GM19043 (cell line): ENCODE measurements around the gene IFITM2.
"Not testable (repeated sequence)": the region's sequence is repeated elsewhere in the genome, so short reads cannot be mapped to it uniquely, and the experiment has no call there.

Experiments used
- ATAC-seq: cut with Tn5 transposase; IDR thresholded peaks from one replicate; pipeline ENCODE4 v1.9.1; 2021; ENCODE audit warnings: low read depth; ENCODE audit not compliant: unreplicated experiment

IFITM2 gene

DNA sequence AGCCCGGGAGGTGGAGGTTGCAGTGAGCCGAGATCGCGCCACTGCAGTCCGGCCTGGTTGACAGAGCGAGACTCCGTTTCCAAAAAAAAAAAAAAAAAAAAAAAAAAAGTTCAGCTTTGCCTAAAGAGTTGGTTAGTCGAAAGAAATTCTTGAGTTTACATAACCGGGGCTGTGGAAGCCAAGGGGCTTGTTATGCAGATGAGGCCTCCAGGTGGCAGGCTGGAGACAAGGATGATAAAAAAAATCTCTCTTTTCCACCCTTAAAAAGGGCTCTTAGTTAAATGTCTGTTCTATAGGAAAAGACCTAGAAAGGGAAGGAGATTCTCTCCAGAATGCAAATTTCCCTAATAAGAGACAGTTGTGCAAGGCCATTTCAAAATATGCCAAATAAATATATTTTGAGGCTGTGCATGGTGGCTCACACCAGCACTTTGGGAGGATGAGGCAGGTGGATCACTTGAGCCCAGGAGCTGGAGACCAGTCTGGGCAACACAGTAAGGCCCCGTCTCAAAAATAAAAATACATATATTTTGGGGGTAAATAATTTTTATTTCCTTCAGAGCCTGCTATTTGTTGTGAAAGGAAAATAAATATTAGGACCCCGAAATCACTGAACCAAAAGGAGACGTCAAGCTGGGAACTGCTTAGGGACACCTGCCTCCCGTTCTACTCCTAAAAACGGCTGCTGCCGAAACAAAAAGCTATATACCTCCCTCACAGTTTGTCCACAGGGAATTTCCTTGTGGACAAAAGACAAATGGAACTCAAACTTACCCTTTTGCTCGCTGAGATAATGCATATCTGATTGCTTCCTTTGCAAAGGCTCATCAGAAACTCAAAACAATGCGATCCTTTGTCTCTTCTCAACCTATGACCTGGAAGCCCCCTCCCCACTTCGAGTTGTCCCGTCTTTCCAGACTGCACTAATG is 2.4 kb upstream of the IFITM2 start:
- no peak for ATAC-seq

- no peak for ATAC-seq
Measured at GRCh38 chr11:305844-306211, 1.8 kb upstream of the IFITM2 start.

- no peak for ATAC-seq
Measured at GRCh38 chr11:306645-307371, 808 bp upstream of the IFITM2 start.

- ATAC-seq: not testable (repeated sequence)
Measured at GRCh38 chr11:308740-309665, 1.4 kb downstream of the IFITM2 start.

- not testable (repeated sequence) for ATAC-seq
Measured at GRCh38 chr11:309979-310572, 2.5 kb downstream of the IFITM2 start.

GRCh38 chr11:311013-311748 is 3.6 kb downstream of the IFITM2 start:
- ATAC-seq: not testable (repeated sequence)

DNA sequence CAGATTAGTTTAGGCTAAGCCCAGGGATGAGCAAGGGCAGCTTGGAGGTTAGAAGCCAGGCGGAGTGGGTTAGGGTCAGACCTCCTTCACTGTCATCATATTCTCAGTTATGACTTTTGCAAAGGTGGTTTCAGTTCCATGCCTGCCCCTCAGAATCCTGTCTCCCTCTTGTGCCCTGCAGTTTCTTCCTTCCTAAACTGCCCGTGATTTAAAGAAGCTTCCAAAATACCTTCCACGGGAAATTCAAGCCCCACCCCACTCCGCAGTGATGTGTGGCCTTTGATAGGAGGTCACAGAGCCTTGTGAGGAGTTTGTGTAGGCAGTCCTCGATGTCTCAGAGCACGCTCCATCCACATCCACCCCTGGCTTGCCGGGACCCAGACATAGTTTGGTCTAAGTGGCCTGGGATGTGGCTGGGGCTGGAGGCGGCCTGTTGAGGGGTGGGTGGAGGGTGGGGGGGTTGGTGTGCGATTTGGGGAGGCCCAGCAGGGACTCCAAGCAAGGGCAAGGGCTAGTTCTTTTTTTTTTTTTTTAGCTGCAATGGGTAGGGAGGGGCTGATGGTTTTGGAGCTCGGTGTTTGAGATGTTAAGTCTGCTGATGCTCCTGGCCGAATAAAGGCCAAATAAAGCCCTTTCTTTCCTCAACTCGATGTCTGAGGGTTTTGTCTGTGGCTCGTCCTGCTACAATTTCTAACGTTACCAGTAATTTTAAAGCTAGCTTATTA is 4.6 kb downstream of the IFITM2 start:
- ATAC-seq: no peak

GRCh38 chr11:313304-313786 is 5.7 kb downstream of the IFITM2 start:
- no peak for ATAC-seq

DNA sequence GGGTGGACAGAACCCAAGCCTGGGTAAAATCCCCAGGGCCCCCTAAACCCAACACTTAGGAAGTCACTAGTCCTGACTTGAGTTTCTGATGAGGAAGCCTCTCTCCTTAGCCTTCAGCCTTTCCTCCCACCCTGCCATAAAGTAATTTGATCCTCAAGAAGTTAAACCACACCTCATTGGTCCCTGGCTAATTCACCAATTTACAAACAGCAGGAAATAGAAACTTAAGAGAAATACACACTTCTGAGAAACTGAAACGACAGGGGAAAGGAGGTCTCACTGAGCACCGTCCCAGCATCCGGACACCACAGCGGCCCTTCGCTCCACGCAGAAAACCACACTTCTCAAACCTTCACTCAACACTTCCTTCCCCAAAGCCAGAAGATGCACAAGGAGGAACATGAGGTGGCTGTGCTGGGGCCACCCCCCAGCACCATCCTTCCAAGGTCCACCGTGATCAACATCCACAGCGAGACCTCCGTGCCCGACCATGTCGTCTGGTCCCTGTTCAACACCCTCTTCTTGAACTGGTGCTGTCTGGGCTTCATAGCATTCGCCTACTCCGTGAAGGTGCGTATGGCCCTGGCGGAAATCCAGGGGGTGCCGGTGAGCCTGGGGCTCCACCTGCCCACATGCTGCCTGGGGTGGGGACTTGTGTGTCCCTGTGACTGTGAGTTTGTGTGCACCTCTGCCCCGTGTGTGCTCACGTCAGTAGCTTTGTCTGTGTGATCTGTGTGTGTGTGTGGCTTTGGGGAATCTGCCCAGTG is 6.4 kb downstream of the IFITM2 start, which contains the start of gene IFITM1:
Gene IFITM1, plus strand, starts transcription at position 254 of the 767 bp plus-strand sequence. Its CDS starts 131 bp downstream, at position 385.
- peak; percentile 32 for ATAC-seq

GRCh38 chr11:314554-314875 is 6.9 kb downstream of the IFITM2 start:
- not testable (repeated sequence) for ATAC-seq

DNA sequence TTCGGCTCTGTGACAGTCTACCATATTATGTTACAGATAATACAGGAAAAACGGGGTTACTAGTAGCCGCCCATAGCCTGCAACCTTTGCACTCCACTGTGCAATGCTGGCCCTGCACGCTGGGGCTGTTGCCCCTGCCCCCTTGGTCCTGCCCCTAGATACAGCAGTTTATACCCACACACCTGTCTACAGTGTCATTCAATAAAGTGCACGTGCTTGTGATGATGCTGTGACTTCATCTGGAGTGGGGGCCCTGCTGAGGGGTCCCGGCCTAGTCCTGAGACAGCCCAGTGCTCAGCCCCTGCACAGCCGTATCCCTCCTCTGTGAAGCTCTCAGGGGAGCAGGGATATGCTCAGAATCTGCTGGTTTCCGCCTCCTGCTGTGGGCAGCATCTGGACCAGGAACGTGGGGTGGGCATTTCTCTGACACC is 7.5 kb downstream of the IFITM2 start:
- ATAC-seq: no peak

DNA sequence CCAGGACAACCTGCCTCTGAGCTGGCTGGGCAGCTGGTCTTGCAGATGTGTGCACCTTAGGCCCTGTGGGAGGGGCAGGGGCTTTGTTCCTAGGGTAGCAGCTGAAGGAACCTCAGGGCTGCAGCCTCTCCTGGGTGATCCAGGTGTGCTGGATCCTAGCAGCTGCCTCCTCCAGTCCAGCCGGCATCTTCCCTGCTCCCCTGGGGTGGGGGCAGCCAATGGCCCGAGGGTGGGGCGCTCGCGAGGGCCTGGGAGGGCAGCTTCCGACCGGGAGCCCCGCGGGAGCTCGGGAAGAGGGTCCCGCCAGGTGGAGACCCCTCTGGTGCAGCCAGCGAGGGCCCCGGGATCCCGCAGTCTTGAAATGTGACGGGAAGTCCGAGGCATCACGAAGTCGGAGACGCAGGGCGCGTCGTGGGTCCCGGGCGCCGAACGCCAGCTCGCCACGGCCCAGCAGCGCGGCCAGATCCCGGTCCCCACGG is 7.9 kb downstream of the IFITM2 start:
- no peak for ATAC-seq

DNA sequence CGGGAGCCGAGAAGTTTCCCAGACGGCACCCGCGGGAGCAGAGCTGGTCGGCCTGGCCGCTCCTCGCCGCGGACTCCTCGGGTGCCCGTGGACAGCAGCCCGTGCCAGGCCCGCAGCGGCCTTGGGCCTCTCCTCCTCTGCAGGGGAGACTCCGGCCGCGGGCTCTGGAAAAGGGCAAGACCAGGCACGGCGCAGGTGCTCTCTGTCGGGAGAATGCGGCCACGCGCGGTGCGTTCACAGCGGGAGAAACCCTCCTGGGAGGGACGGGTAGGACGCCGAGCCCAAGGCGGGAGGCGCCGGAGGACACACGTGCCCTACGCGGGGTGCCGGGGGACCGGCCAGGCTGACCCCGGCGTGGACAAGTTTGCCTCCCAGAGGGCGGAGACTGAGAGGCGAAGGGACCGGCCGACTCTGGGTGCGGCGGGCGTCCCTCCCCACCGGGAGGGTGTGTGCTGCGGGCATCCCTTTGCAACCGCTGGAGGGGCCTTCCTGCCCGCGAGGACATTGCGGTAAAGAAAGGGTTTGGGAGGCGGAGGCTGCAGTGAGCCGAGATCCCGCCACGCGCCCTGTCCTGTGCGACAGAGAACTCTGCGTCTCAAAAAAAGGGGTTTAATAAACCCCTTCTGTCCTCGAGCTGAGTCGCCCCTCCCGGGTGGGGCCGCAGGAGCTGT is 8.6 kb downstream of the IFITM2 start:
- no peak for ATAC-seq

DNA sequence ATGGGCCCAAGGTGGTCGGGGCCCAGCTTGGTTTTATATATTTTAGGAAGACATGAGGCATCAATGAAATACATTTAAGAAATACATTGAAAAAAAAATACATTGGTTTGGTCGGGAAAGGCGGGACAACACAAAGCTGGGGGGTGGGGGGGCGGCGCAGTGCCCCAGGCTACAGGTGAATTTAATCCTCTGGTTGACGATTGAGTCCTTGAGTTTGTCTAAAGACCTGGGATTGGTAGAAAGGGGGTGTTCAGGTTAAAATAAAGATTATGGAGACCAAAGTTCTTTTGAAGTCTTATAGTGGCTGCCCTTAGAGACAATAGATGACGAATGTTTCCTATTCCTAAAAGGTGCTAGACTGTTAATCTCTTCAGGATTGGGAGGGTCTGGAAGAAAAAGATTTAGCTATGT is 9.3 kb downstream of the IFITM2 start:
- ATAC-seq: no peak

DNA sequence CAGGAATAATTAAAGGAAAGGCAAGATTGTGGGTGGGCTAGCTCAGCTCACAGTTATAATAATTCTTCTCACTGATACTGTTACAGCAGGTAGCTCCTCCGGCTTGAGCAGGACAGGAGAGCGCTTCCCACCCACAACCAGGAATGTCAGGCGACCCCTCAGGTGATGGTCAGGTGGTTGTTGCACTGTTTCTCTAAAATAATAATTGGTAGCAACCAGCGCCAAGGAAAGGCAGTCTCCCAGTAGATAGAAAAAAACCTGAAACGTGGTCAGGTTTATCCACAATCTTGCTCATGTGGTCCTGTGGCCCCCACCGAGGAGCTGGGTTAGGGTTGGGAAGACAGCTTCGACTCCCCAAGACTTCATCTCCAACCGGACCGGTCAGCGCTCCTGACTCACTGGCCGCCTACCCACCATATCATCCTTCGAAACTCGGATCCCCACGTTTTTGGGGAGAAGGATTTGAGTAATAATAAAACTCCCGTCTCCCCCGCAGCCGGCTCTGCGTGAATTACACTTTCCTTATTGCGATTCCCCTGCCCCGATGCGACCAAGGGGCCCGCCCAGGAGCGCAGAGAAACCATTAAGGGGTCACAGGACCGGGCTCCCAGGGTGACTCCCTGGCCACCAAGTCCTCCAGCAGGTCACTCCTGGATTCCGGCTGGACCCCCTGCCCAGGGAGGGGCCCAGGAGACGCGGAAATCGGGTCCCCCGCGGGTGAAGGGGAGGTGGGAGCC is 10.2 kb downstream of the IFITM2 start:
- not testable (repeated sequence) for ATAC-seq

GRCh38 chr11:318405-319120 is 10.9 kb downstream of the IFITM2 start:
- not testable (repeated sequence) for ATAC-seq
